Thoracic aorta (tissue), 2 donors: ENCODE measurements around the gene BCL11A. TPM values are rescaled to one million over a fixed set of nuclear protein-coding genes. Genes with fewer than 3 reads are reported as not detected.

Experiments used
- ATAC-seq: fragments of 150-250 bp; one replicate; pipeline ENCODE4 v1.8.0; 2017; ENCODE audit warnings: low read depth; ENCODE audit not compliant: insufficient number of reproducible peaks, low FRiP score
- DNase-seq: peaks from one replicate; pipeline ENCODE4 v3.0.0-alpha.2; 2020; ENCODE audit warnings: low spot score
- H3K27ac ChIP-seq, 2 donors: fragments of 200-600 bp; sonication (generic); 1 replicate in 1 of 2; 2 replicates in 1 of 2; pipeline ENCODE4 v1.5.1; 2016; ENCODE audit warnings: mild to moderate bottlenecking in 2 of 2, moderate library complexity in 2 of 2
- H3K27me3 ChIP-seq: fragments of 200-600 bp; sonication (generic); replicated peaks from 2 replicates; pipeline ENCODE4 v1.6.0; 2016; ENCODE audit warnings: mild to moderate bottlenecking; ENCODE audit not compliant: insufficient read depth
- H3K36me3 ChIP-seq: fragments of 200-600 bp; sonication (generic); one replicate; pipeline ENCODE4 v1.5.1; 2016
- H3K4me1 ChIP-seq, 2 donors: fragments of 200-600 bp; sonication (generic); 1 replicate in 1 of 2; 2 replicates in 1 of 2; pipeline versions ENCODE4 v1.5.1 to v1.6.0; 2016; ENCODE audit warnings: low read depth in 2 of 2, mild to moderate bottlenecking in 1 of 2; ENCODE audit not compliant: control insufficient read depth in 1 of 2
- H3K4me3 ChIP-seq: fragments of 200-600 bp; sonication (generic); 2 replicates; pipeline ENCODE4 v1.5.1; 2016; ENCODE audit warnings: mild to moderate bottlenecking
- H3K9me3 ChIP-seq: fragments of 200-600 bp; sonication (generic); 2 replicates; pipeline ENCODE4 v1.5.1; 2016
- CTCF ChIP-seq: fragments of 200-600 bp; sonication (generic); IDR thresholded peaks from one replicate; pipeline ENCODE4 v1.5.1; 2019; ENCODE audit warnings: antibody characterized with exemption
- total RNA-seq, 2 donors: library from RNA; depleted of rRNA; stranded (reverse); fragments of >200 nt; gene quantifications; one replicate each; pipeline versions ENCODE4 v1.1.0 to v1.2.3, GENCODE V29; 2016

Gene BCL11A
- total RNA-seq, 2 donors from 2014 or later, result 0.41 to 0.99 TPM

GRCh38 chr2:60476206-60476954, 77.1 kb downstream of the BCL11A start:
- DNase-seq (no peak), ATAC-seq (no peak)
- Histone ChIP-seq H3K36me3 (no peaks in the 10 kb centered on the region), H3K4me1 (no peaks in the 10 kb centered on the region), H3K27me3 (no peaks in the 10 kb centered on the region), H3K27ac (no peak overlapping the region), H3K4me3 (no peak overlapping the region), H3K9me3 (no peaks in the 10 kb centered on the region)
- TF ChIP-seq CTCF, result no peak

GRCh38 chr2:60475123-60475830, 78.2 kb downstream of the BCL11A start:
- Histone ChIP-seq H3K4me1 (no peaks in the 10 kb centered on the region), H3K9me3 (no peaks in the 10 kb centered on the region), H3K4me3 (no peak overlapping the region), H3K36me3 (no peaks in the 10 kb centered on the region), H3K27me3 (no peaks in the 10 kb centered on the region), H3K27ac (no peak overlapping the region)
- no peak for DNase-seq
- TF ChIP-seq CTCF, result no peak
- no peak for ATAC-seq

- Histone ChIP-seq H3K4me3 (no peak overlapping the region), H3K36me3 (no peaks in the 10 kb centered on the region), H3K27ac (no peak overlapping the region), H3K4me1 (no peaks in the 10 kb centered on the region), H3K9me3 (no peaks in the 10 kb centered on the region), H3K27me3 (no peaks in the 10 kb centered on the region)
- ATAC-seq, result no peak
- no peak for DNase-seq
- no peak for TF ChIP-seq CTCF
Measured at GRCh38 chr2:60474301-60474700, 79.2 kb downstream of the BCL11A start.

GRCh38 chr2:60473546-60473945, 79.9 kb downstream of the BCL11A start:
- DNase-seq, result no peak
- no peaks in the 10 kb centered on the region for H3K9me3 ChIP-seq
- no peaks in the 10 kb centered on the region for H3K4me1 ChIP-seq
- no peak overlapping the region for H3K4me3 ChIP-seq
- H3K36me3 ChIP-seq, result no peaks in the 10 kb centered on the region
- H3K27me3 ChIP-seq, result no peaks in the 10 kb centered on the region
- no peak for ATAC-seq
- no peak for TF ChIP-seq CTCF
- no peak overlapping the region for H3K27ac ChIP-seq

GRCh38 chr2:60472663-60473289, 80.7 kb downstream of the BCL11A start:
- H3K27me3 ChIP-seq, result no peaks in the 10 kb centered on the region
- no peak overlapping the region for H3K27ac ChIP-seq
- no peaks in the 10 kb centered on the region for H3K36me3 ChIP-seq
- no peak overlapping the region for H3K4me3 ChIP-seq
- no peaks in the 10 kb centered on the region for H3K9me3 ChIP-seq
- TF ChIP-seq CTCF, result no peak
- ATAC-seq (no peak), DNase-seq (no peak)
- no peaks in the 10 kb centered on the region for H3K4me1 ChIP-seq
